ENCODE data around the gene LGI4.

LGI4 gene

DNA sequence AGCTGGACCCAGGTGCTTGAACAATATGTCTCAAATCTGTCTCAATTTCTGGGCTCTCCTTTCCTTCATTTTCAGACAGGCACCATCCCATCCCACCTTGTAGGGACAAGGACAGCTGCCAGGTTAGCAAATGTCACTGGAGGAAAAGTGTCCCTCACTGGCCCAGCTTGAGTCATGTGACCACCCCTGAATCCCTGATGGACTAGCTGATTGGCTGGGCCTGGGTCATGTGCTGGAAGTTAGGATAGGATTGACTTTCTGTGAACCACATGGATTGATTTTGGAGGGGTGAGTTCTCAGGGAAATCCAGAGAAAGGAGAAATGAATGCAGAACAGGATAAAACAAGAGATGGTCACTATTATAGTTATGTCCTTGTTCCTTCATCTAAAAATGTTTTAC, 47.5 kb downstream of the LGI4 start:
- no peak overlapping the region for H3K9ac ChIP-seq (ENCODE audit: low read length)
- DNase-seq (ENCODE audit: low read depth), result no peak
- no peaks in the 10 kb centered on the region for H3K36me3 ChIP-seq (ENCODE audit: control insufficient read depth, insufficient read depth, low read length, severe bottlenecking)
- no peaks in the 10 kb centered on the region for H3K9me3 ChIP-seq (ENCODE audit: control insufficient read depth, low read length)
- H3K4me1 ChIP-seq (ENCODE audit: control insufficient read depth, insufficient read depth, low read length), result peaks cover 4% of the 10 kb centered on the region
- H3K4me3 ChIP-seq (ENCODE audit: low read length), result no peak overlapping the region
- H3K27me3 ChIP-seq (replicated peaks; ENCODE audit: control insufficient read depth, insufficient read depth, low read length), result peaks cover 19% of the 10 kb centered on the region

DNA sequence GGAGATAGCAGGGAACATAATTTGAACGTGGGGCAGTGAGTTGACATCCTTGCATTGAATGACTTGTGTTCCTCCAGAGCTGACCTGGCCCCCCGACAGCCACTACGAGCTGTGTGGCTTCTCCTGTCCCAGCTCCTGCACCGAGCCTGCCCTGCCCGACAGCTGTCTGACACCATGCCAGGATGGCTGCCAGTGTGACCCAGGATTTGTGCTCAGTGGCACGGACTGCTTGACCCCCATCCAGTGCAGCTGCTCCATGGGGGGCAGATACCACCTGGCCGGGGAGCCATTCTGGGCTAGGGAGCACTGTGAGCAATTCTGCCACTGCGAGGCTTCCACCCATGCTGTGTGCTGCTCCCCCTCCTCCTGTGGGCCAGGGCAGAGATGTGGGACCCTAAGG, 48.4 kb downstream of the LGI4 start:
- Histone ChIP-seq H3K27me3 (replicated peaks; ENCODE audit: control insufficient read depth, insufficient read depth, low read length) (peaks cover 22% of the 10 kb centered on the region), H3K4me1 (ENCODE audit: control insufficient read depth, insufficient read depth, low read length) (peaks cover 4% of the 10 kb centered on the region)

DNA sequence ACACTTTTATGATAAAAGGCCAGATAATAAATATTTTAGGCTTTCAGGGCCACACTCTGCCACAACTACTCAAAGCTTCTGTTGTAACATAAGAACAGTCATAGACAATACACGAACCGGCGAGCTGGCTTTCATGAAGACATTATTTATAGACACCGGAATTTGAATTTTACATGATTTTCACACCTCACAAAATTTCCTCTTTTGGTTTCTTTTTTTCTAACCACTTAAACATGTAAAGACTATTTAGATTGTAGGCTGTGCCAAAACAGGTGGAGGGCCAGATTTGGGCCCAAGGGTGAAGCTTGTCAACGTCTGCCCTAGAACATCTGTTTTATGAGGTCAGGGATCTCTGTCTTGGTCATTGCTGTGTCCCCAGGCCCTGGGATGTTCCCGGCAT, 48.9 kb downstream of the LGI4 start:
- peaks cover 7% of the 10 kb centered on the region for H3K4me1 ChIP-seq (ENCODE audit: control insufficient read depth, insufficient read depth, low read length)
- no peak overlapping the region for H3K9ac ChIP-seq (ENCODE audit: low read length)
- peaks cover 19% of the 10 kb centered on the region for H3K27me3 ChIP-seq (replicated peaks; ENCODE audit: control insufficient read depth, insufficient read depth, low read length)
- H3K9me3 ChIP-seq (ENCODE audit: control insufficient read depth, low read length), result no peaks in the 10 kb centered on the region
- no peaks in the 10 kb centered on the region for H3K36me3 ChIP-seq (ENCODE audit: control insufficient read depth, insufficient read depth, low read length, severe bottlenecking)
- H3K4me3 ChIP-seq (ENCODE audit: low read length), result no peak overlapping the region
- DNase-seq (ENCODE audit: low read depth), result no peak

More for the DNA sequence above, 48.4 kb downstream of the LGI4 start:
- DNase-seq (ENCODE audit: low read depth), result no peak
- no peaks in the 10 kb centered on the region for H3K36me3 ChIP-seq (ENCODE audit: control insufficient read depth, insufficient read depth, low read length, severe bottlenecking)
- H3K9ac ChIP-seq (ENCODE audit: low read length), result no peak overlapping the region
- no peak overlapping the region for H3K4me3 ChIP-seq (ENCODE audit: low read length)
- H3K9me3 ChIP-seq (ENCODE audit: control insufficient read depth, low read length), result no peaks in the 10 kb centered on the region

DNA sequence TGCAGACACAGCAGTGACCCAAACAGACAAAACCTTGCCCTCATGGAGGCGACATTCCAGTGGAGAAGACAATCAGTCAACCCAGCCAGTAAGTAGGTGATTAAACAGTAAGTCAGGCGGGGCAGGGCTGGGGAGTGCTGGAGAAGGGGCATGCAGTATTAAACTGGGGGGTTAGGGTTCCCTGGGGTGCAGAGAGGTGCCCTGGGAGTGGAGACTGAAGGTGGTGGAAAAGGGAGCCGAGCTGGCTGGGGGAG, 50.4 kb downstream of the LGI4 start:
- no peak for DNase-seq (ENCODE audit: low read depth)
- no peak overlapping the region for H3K4me3 ChIP-seq (ENCODE audit: low read length)
- H3K9me3 ChIP-seq (ENCODE audit: control insufficient read depth, low read length), result no peaks in the 10 kb centered on the region
- H3K36me3 ChIP-seq (ENCODE audit: control insufficient read depth, insufficient read depth, low read length, severe bottlenecking), result no peaks in the 10 kb centered on the region
- H3K27me3 ChIP-seq (replicated peaks; ENCODE audit: control insufficient read depth, insufficient read depth, low read length), result peaks cover 24% of the 10 kb centered on the region
- H3K4me1 ChIP-seq (ENCODE audit: control insufficient read depth, insufficient read depth, low read length), result peaks cover 3% of the 10 kb centered on the region
- no peak overlapping the region for H3K9ac ChIP-seq (ENCODE audit: low read length)

DNA sequence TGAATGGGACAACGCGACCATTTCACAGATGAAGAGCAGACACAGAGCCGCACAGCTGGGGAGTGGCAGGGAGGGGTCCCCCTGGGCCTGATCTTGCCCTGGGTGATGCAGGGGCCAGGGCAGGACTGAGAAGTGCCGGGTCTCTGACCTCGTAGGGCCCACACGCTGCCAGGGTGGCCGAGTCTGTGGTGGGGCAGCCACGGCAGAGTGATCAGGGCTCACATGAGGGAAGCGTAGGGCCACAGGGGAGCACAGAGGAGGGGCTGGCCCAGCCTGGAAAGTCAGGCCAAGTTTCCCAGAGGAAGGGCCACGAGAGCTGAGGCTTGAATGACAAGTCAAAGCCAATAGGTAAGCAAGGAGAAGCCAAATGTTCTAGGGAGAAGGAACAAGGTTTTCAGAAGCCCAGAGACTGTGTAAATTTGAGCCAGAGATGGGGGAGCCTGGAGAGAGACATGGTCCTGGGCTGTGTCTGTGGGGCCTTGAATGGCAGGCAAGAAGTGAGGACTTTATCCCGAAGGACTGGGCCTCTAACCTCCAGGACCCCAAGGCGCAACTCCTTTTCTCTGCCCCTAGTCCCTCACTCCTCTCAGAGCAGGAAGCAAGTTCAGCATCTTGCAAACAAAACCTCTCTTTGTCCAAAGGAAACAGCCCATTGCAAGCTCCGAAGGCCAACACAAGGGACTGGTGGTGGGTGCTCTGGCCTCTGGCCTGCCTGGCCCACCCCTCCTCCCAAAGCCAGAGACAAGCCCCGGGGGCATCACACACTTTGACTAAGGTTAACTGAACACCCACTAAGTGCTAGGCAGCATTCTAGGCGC, 51.0 kb downstream of the LGI4 start:
- Histone ChIP-seq H3K4me1 (ENCODE audit: control insufficient read depth, insufficient read depth, low read length) (peaks cover 3% of the 10 kb centered on the region), H3K4me3 (ENCODE audit: low read length) (no peak overlapping the region), H3K27me3 (replicated peaks; ENCODE audit: control insufficient read depth, insufficient read depth, low read length) (peaks cover 30% of the 10 kb centered on the region), H3K9ac (ENCODE audit: low read length) (no peak overlapping the region), H3K9me3 (ENCODE audit: control insufficient read depth, low read length) (no peaks in the 10 kb centered on the region), H3K36me3 (ENCODE audit: control insufficient read depth, insufficient read depth, low read length, severe bottlenecking) (no peaks in the 10 kb centered on the region)
- DNase-seq (ENCODE audit: low read depth), result no peak

DNA sequence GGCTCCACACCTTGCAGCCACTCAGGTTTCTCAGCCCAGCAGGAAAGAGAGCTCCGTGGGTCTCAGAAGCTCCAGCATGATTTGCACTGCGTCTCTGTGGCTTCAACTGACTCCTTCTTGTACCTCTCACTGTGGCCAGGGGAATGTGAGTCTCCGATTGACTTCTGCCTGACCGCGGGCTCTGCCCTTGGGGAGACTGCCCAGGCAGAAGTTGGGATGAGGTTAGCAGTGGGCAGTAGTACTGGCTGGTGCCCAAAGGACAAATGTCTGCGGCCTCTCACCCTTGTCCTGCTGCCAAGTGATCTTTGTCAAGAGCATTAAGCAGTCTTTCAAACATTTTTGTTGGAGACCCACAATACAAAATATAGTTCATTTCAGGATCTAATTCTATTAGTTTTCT, 53.7 kb downstream of the LGI4 start:
- DNase-seq (ENCODE audit: low read depth), result no peak
- Histone ChIP-seq H3K36me3 (ENCODE audit: control insufficient read depth, insufficient read depth, low read length, severe bottlenecking) (no peaks in the 10 kb centered on the region), H3K4me3 (ENCODE audit: low read length) (no peak overlapping the region), H3K9me3 (ENCODE audit: control insufficient read depth, low read length) (no peaks in the 10 kb centered on the region), H3K27me3 (replicated peaks; ENCODE audit: control insufficient read depth, insufficient read depth, low read length) (peaks cover 40% of the 10 kb centered on the region), H3K4me1 (ENCODE audit: control insufficient read depth, insufficient read depth, low read length) (peaks cover 3% of the 10 kb centered on the region), H3K9ac (ENCODE audit: low read length) (no peak overlapping the region)

DNA sequence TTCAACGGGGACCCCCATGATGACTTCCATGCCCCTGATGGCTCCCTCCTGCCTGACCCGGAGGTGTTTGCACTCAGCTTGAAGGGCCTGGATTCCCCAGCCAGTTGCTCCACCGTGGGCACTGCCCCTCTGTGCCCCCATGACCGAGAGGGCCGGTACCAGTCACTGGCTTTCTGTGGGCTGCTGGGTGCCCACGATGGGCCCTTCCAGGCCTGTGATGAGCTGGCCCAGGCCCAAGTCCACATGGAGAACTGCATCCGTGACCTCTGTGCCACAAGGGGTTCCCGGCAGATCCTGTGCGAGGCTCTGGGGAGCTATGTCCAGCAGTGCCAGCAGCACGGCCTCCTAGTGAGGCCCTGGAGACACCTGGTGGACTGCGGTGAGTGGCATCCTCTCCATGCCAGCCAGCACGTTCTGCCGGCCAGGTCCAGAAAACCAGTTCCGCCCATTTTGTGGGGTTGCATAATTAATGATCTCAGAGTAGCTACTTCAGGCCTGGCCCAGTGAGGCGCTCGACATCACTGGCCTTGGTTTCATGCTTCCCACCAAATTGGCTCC, 54.2 kb downstream of the LGI4 start:
- H3K4me3 ChIP-seq (ENCODE audit: low read length), result no peak overlapping the region
- H3K9me3 ChIP-seq (ENCODE audit: control insufficient read depth, low read length), result no peaks in the 10 kb centered on the region
- H3K9ac ChIP-seq (ENCODE audit: low read length), result no peak overlapping the region
- DNase-seq (ENCODE audit: low read depth), result no peak
- peaks cover 3% of the 10 kb centered on the region for H3K4me1 ChIP-seq (ENCODE audit: control insufficient read depth, insufficient read depth, low read length)
- H3K36me3 ChIP-seq (ENCODE audit: control insufficient read depth, insufficient read depth, low read length, severe bottlenecking), result no peaks in the 10 kb centered on the region
- peaks cover 44% of the 10 kb centered on the region for H3K27me3 ChIP-seq (replicated peaks; ENCODE audit: control insufficient read depth, insufficient read depth, low read length)

DNA sequence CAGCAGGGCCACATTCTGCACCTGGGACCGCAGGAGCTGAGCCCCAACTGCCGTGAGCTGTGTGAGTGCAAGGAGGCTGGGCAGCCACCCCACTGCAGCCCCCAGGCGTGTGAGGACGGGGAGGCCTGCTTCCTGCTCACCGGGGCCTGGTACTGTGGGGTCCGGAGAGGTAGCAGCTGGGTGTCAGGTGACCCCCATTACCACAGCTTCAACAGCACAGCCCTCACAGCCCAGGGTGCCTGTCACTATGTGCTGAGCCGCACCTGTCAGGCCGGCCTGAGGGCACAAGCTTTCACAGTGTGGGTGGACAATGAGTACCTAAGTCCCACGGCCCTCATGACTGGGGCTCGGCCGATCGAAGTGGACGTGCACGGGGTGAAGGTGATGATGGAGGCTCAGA, 55.0 kb downstream of the LGI4 start:
- Histone ChIP-seq H3K36me3 (ENCODE audit: control insufficient read depth, insufficient read depth, low read length, severe bottlenecking) (no peaks in the 10 kb centered on the region), H3K27me3 (replicated peaks; ENCODE audit: control insufficient read depth, insufficient read depth, low read length) (peaks cover 44% of the 10 kb centered on the region), H3K9me3 (ENCODE audit: control insufficient read depth, low read length) (no peaks in the 10 kb centered on the region), H3K4me1 (ENCODE audit: control insufficient read depth, insufficient read depth, low read length) (peaks cover 3% of the 10 kb centered on the region), H3K9ac (ENCODE audit: low read length) (no peak overlapping the region), H3K4me3 (ENCODE audit: low read length) (no peak overlapping the region)
- DNase-seq (ENCODE audit: low read depth), result no peak

DNA sequence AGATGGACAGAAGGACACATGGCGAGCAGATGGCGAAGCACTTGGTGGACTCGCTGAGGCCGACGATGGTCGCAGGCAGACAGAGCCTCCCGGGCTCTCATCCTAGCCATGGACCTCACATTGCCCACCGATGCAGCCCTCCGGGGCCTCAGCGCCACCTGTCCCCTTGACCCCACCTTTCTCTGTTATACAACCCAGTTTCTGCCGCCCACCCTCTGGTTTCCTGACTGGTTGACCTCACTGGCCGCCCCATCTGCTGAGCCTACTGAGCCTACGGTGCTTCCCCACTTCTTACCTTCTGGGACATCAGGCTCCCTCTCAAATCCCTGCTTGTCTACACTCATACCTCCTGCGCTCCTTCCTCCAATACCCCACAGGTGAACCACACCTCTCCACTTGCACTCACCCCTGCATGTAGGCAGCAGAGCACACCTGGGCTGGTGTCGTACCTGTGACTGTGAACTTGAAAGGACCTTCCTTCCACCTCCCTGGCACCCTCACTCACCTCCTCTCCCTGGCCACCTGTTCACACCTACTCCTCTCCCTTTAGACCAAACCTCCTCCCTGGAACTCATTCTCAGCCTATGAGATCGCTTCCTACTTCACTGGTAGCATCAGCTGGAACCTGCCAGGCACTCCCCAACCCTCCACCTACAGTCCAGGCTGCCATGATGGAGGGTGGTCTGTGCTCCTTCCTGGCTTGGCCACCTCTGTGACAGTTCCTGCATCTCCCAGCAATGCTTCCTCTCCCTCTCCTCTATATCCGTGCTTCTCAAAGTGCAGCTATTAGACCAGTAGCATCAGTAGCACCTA, 57.2 kb downstream of the LGI4 start:
- DNase-seq (ENCODE audit: low read depth), result no peak
- peaks cover 32% of the 10 kb centered on the region for H3K27me3 ChIP-seq (replicated peaks; ENCODE audit: control insufficient read depth, insufficient read depth, low read length)

DNA sequence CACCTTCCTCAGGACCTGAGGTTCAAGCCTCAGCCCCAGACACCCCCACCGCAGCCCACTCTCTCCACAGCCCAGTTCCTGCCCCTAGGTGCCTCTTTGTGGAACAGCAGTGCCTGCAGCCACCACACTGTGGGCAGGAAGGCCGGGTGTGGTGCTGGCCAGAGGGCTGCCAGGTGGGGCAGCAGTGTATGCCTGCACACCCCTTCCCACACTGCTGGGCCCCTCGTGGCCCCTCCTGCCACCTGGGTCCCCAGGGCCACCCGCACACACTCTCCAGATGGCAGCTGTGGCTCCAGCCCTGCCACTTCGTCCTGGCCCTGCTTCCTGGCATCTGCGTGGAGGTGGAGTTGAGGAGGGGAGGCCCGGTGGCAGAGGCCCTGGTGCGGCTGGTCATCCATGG, 58.2 kb downstream of the LGI4 start:
- DNase-seq (ENCODE audit: low read depth), result no peak
- Histone ChIP-seq H3K4me3 (ENCODE audit: low read length) (no peak overlapping the region), H3K4me1 (ENCODE audit: control insufficient read depth, insufficient read depth, low read length) (peaks cover 3% of the 10 kb centered on the region), H3K36me3 (ENCODE audit: control insufficient read depth, insufficient read depth, low read length, severe bottlenecking) (no peaks in the 10 kb centered on the region), H3K27me3 (replicated peaks; ENCODE audit: control insufficient read depth, insufficient read depth, low read length) (peaks cover 33% of the 10 kb centered on the region), H3K9ac (ENCODE audit: low read length) (no peak overlapping the region), H3K9me3 (ENCODE audit: control insufficient read depth, low read length) (no peaks in the 10 kb centered on the region)

More for the DNA sequence above, 57.2 kb downstream of the LGI4 start:
- Histone ChIP-seq H3K36me3 (ENCODE audit: control insufficient read depth, insufficient read depth, low read length, severe bottlenecking) (no peaks in the 10 kb centered on the region), H3K9ac (ENCODE audit: low read length) (no peak overlapping the region), H3K4me3 (ENCODE audit: low read length) (no peak overlapping the region), H3K4me1 (ENCODE audit: control insufficient read depth, insufficient read depth, low read length) (peaks cover 3% of the 10 kb centered on the region), H3K9me3 (ENCODE audit: control insufficient read depth, low read length) (no peaks in the 10 kb centered on the region)

DNA sequence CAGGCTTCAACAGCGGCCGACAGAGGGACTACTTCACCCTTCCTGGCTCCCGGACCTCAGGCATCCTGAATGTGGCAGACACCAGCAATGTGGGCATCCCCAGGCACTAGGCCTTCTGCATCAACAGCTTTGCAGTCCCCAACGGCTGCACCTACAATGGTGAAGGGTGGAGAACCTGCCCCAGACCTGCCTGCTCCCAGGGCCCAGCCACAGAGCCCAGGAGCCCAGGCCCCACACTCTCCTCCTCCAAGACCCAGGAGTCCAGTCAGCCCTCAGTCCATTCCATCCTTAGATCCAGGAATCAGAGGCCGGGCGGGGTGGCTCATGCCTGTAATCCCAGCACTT, 58.9 kb downstream of the LGI4 start:
- H3K4me3 ChIP-seq (ENCODE audit: low read length), result no peak overlapping the region
- peaks cover 33% of the 10 kb centered on the region for H3K27me3 ChIP-seq (replicated peaks; ENCODE audit: control insufficient read depth, insufficient read depth, low read length)
- no peak for DNase-seq (ENCODE audit: low read depth)
- H3K36me3 ChIP-seq (ENCODE audit: control insufficient read depth, insufficient read depth, low read length, severe bottlenecking), result no peaks in the 10 kb centered on the region
- H3K9ac ChIP-seq (ENCODE audit: low read length), result no peak overlapping the region
- H3K9me3 ChIP-seq (ENCODE audit: control insufficient read depth, low read length), result no peaks in the 10 kb centered on the region
- peaks cover under 1% of the 10 kb centered on the region for H3K4me1 ChIP-seq (ENCODE audit: control insufficient read depth, insufficient read depth, low read length)
